Measurements from ENCODE around the gene MEGF8. TPM values are rescaled to one million over a fixed set of nuclear protein-coding genes. Genes with fewer than 3 reads are reported as not detected.
A peak's percentile ranks its signal among the peaks of the same experiment; 100 is the strongest.

Gene MEGF8
- total and polyA plus RNA-seq, 4 donors = 1.2 to 13.7 (median 9.4) TPM

- no peaks in the 10 kb centered on the region for H3K9me3 ChIP-seq (ENCODE audit: control insufficient read depth in 4 of 4, low read length in 3 of 4)
- H3K27ac ChIP-seq (ENCODE audit: low read depth in 1 of 2, low read length in 2 of 2) = peak overlapping the region; percentile 47 to 73
- H3K4me1 ChIP-seq (ENCODE audit: control insufficient read depth in 4 of 4, insufficient read depth in 4 of 4, low read length in 3 of 4) = peaks cover 9 to 50% (median 29%) of the 10 kb centered on the region in 4 donors
- DNase-seq (ENCODE audit: low spot score) = peak; percentile 51
- 9% methylated on average over 41 of the region's 41 CpGs for whole genome bisulfite sequencing
- H3K27me3 ChIP-seq (ENCODE audit: control insufficient read depth in 4 of 4, insufficient read depth in 4 of 4, low read length in 3 of 4) = no peaks in the 10 kb centered on the region
- peak overlapping the region; percentile 57 to 73 (median 70) for H3K4me3 ChIP-seq (ENCODE audit: low read depth in 1 of 3, low read length in 3 of 3)
- H3K9ac ChIP-seq (ENCODE audit: low read depth in 1 of 2, low read length in 2 of 2) = peak overlapping the region; percentile 51 to 66
- TF ChIP-seq SP1 (IDR thresholded peaks at IDR 0.05) (no peak), NR2F2 (IDR thresholded peaks at IDR 0.05) (no peak), RAD21 (IDR thresholded peaks at IDR 0.05) (no peak), CTCF (IDR thresholded peaks at IDR 0.05; ENCODE audit: low read depth, low read length, missing input control) (no peak), EGR1 (IDR thresholded peaks at IDR 0.05; ENCODE audit: low read depth in 2 of 2) (no peak), TAF1 (conservative IDR thresholded peaks at IDR 0.05) (no peak), FOXA1 (IDR thresholded peaks at IDR 0.05) (no peak), GABPA (IDR thresholded peaks at IDR 0.05 in 1 of 2, conservative IDR thresholded peaks at IDR 0.05 in 1 of 2) (no peak), REST (IDR thresholded peaks at IDR 0.05) (no peak), HNF4A (conservative IDR thresholded peaks at IDR 0.05) (no peak), RXRA (IDR thresholded peaks at IDR 0.05) (no peak), YY1 (IDR thresholded peaks at IDR 0.05) (no peak), MAX (IDR thresholded peaks at IDR 0.05) (no peak), ATF3 (IDR thresholded peaks at IDR 0.05) (no peak), HNF4G (IDR thresholded peaks at IDR 0.05) (no peak)
- peaks cover 9 to 28% (median 19%) of the 10 kb centered on the region in 4 donors for H3K36me3 ChIP-seq (ENCODE audit: control insufficient read depth in 4 of 4, insufficient read depth in 3 of 4, low read depth in 1 of 4, low read length in 3 of 4)
Measured at GRCh38 chr19:42284591-42285341, 40.7 kb upstream of the MEGF8 start.

- Histone ChIP-seq H3K9ac (ENCODE audit: low read depth in 1 of 2, low read length in 2 of 2) (no peak overlapping the region), H3K4me1 (ENCODE audit: control insufficient read depth in 4 of 4, insufficient read depth in 4 of 4, low read length in 3 of 4) (peaks cover 8 to 45% (median 28%) of the 10 kb centered on the region in 4 donors)
Measured at GRCh38 chr19:42285541-42285941, 39.9 kb upstream of the MEGF8 start.

More at GRCh38 chr19:42285541-42285941, 39.9 kb upstream of the MEGF8 start:
- H3K27me3 ChIP-seq (ENCODE audit: control insufficient read depth in 4 of 4, insufficient read depth in 4 of 4, low read length in 3 of 4) = no peaks in the 10 kb centered on the region
- peaks cover 15 to 36% (median 21%) of the 10 kb centered on the region in 4 donors for H3K36me3 ChIP-seq (ENCODE audit: control insufficient read depth in 4 of 4, insufficient read depth in 3 of 4, low read depth in 1 of 4, low read length in 3 of 4)
- no peak overlapping the region for H3K4me3 ChIP-seq (ENCODE audit: low read depth in 1 of 3, low read length in 3 of 3)
- 66% methylated on average over 5 of the region's 5 CpGs for WGBS
- TF ChIP-seq CTCF (IDR thresholded peaks at IDR 0.05; ENCODE audit: low read depth, low read length, missing input control) = no peak
- TF ChIP-seq RXRA (IDR thresholded peaks at IDR 0.05) = peak in 1 of 2 donors; percentile 7
- DNase-seq (ENCODE audit: low spot score) = peak; percentile 32
- H3K27ac ChIP-seq (ENCODE audit: low read depth in 1 of 2, low read length in 2 of 2) = peak overlapping the region; percentile 2 to 73
- H3K9me3 ChIP-seq (ENCODE audit: control insufficient read depth in 4 of 4, low read length in 3 of 4) = no peaks in the 10 kb centered on the region

Measured in liver (tissue), 9 donors.